GM19397 (cell line): ENCODE data around the gene SF3B4.
A peak's percentile ranks its signal among the peaks of the same experiment; 100 is the strongest.

Source experiments
- ATAC-seq: cut with Tn5 transposase; IDR thresholded peaks from one replicate; pipeline ENCODE4 v1.9.1; 2021; ENCODE audit warnings: mild to moderate bottlenecking, moderate library complexity; ENCODE audit not compliant: unreplicated experiment

The SF3B4 gene

GRCh38 chr1:149933208-149933607, 5.6 kb upstream of the SF3B4 start:
- ATAC-seq = no peak

- no peak for ATAC-seq
Measured at GRCh38 chr1:149932474-149932873, 4.9 kb upstream of the SF3B4 start.

- ATAC-seq = no peak
Measured at GRCh38 chr1:149931212-149931790, 3.7 kb upstream of the SF3B4 start.

DNA sequence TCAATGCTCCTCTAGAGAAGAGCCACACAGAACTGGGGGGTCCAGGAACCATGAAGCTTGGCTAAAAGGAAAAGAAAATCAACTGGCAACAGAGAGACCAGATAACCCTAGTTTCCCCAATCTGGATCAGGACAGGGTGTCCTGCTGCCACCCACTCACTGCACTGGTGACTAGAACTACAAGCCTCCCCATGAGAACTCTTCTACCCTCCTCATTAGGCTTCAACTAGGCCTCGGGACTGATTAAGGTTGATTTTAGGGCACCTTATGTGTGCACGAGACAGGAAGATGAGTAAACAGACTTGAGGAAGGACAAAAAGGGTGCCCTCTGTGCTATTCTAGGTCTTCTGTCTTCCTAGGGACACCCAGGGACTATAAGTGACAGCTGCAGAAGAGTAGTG, 2.3 kb upstream of the SF3B4 start:
- ATAC-seq = no peak

- ATAC-seq = no peak
Measured at GRCh38 chr1:149928401-149928724, 760 bp upstream of the SF3B4 start.

- no peak for ATAC-seq
Measured at GRCh38 chr1:149927056-149927562, 494 bp downstream of the SF3B4 start.

DNA sequence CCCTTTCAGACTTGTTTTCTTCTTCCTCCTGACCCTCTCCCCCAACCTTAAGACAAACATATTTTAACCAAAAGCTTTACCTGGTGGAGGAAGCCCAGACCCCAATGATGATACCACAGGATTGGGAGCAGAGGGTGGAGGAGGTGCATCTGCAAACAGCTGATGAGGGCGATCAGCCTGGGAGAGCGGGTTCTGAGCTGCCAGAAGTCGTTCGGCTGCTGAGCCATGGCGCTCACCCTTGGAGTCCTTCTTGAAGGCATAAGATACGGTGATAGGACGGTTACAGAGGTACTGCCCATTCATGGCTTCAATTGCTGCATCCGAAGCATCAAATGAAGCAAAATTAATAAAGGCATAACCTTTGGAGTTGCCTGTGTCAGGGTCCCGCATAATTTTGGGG, 1.3 kb downstream of the SF3B4 start:
- ATAC-seq = no peak

DNA sequence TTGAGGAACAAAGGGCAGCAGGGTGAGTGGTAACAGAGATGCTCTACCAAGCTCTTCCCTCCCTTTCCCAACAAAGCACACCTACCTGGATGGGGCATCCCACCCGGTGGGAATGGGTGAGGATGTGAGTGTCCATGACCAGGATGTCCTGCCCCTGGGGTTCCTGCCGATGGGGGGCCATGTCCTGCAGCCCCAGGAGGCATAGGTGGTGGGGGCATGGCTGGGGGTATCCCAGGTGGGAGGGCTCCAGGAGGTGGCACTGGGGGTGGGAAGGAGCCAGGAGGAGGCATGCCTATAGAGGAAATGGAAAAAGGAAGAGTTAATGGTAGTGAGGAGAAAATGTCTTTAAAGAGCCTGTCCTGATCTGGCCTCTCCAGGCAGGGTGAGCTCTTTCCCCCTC, 1.9 kb downstream of the SF3B4 start:
- ATAC-seq = no peak

DNA sequence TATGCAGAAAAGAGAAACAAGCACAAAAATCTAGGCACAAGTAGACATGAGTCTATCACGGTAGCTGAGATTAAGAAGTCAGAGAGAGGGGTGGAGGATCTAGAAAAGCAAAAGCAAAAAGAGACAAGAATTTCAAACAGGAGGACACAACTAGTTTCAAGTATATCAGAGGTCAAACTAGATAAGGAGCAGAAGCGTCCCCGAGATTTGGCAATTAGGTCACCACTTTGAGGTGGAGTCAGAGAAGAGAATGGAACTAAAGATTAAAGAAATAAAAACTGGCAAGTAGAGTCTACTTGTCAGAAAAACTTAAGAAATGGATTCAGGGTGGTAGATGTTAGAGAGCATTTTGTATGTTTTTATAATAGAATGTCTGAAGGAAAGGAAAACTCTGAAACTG, 2.3 kb downstream of the SF3B4 start:
- no peak for ATAC-seq

GRCh38 chr1:149923626-149924025, 4.0 kb downstream of the SF3B4 start:
- ATAC-seq = no peak

- ATAC-seq = no peak
Measured at GRCh38 chr1:149917571-149918144, 9.9 kb downstream of the SF3B4 start, which contains the start of gene SV2A. Gene SV2A, minus strand, starts transcription at chr1:149917844. Its CDS starts 4,004 bp downstream, at chr1:149913840.

DNA sequence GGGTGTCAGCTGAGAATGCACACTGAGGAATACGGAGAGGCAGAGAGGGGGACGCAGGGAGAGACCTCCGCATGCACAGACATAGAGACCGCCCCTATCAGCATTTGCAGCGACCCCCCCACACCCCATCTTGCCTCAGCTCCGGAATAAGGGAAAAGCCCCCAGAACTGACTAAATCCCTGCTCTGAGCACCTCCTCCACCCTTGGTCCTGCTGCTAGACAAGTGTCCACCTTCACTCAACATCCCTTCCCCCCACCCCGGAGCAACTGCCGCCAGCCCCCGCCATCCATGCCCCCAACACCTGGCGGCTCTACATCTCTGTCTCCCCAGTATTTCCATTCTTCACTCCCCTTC, 10.7 kb downstream of the SF3B4 start:
- ATAC-seq = no peak

- ATAC-seq = no peak
Measured at GRCh38 chr1:149916193-149916897, 11.3 kb downstream of the SF3B4 start.

- ATAC-seq = no peak
Measured at GRCh38 chr1:149915429-149916192, 12.0 kb downstream of the SF3B4 start.

GRCh38 chr1:149914545-149914944, 13.1 kb downstream of the SF3B4 start:
- no peak for ATAC-seq

DNA sequence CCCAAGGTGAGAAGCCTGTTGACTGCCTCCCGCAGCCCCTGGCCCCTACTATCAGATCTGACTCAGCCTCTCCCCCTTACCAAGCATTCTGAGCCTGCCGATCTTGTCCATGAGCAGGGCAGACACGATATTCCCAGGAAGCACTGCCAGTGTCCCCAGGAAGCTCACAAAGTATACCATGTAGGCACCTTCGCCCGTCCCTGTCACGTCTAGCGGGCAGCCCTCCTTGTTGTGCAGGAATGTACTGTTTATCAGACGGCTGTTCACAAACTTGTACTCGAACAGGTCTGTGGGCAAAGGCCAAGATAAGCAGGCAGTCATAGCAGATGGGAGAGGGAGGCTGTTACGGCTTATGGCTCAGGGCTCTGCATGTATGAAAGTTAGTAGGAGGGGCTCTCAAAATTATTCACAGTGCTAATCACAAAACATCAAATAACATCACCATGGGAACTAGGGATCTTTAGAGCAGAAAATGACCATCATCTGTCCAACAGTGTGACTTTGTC, 21.0 kb downstream of the SF3B4 start:
- ATAC-seq = no peak

DNA sequence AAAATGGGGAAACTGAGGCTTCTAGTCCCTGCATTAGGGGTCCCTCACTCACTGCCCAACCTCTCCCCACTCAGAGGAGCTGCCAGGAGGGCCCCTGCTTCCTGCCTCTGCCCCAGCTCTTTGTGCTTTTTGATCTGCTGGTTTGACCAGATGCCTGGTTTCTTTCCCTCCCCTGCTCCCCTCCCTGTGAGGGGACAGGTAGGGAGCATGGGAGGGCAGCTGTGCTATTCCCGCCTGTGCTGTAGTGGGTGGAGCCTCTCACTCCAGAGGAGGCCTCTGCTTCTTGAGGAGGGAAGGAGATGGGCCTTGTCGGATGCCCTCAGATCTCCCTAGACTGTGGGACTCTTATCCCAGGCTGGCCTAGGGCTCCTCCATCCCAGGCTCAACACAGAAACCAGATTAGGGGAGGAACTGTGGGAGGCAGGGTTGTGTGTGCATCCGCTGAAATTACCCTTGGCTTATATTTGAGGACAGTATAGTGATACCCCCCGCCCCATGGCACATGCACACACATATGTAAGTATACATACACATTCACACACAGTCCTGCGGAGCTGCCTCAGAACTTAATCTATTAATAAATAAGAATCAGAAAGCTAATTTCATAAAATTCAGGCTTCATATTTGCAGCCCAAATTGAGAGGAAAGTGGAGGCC, 23.6 kb downstream of the SF3B4 start:
- no peak for ATAC-seq

GRCh38 chr1:149899460-149900284, 27.9 kb downstream of the SF3B4 start, which contains the start of gene BOLA1:
Gene BOLA1, plus strand, starts transcription at chr1:149899568. Its CDS starts 492 bp downstream, at chr1:149900060.
- ATAC-seq = peak; percentile 95

DNA sequence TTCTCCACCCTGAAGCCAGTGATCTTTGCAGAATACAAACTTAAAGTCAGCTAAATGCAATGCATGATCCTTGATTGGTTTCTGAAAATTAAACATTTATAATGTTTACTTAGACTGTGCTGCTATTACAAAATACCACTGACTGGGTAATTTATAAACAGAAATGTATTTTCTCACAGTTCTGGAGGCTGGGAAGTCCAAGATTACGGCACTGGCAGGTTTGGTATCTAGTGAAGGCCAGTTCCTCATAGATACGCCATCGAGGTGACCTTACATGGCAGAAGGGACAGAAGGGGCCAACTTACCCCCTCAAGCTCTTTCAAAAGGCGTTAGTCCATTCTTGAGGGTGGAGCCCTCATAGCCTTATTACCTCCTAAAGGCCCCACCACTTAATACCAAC, 31.0 kb downstream of the SF3B4 start:
- ATAC-seq = no peak

DNA sequence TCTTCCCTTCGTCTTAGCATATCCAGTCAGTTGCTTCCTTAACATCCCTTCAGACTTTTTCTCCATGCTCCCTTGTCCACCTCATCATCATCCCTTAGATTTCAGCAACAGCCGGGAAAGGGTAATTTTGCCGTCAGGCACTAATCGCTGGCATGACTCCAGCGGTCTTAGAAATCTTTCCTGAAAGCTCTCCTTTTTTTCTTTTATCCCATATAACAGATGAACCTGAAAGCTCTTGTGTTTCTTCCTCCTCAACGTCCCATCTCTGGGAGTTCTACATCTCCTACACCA, 38.7 kb downstream of the SF3B4 start:
- ATAC-seq = no peak
